Amniotic stem cell (primary cell): ENCODE data around the gene SLC48A1.
A peak's percentile ranks its signal among the peaks of the same experiment; 100 is the strongest.

Experiments used
- DNase-seq: peaks from one replicate; lab custom pipeline; 2025; lab: John Stamatoyannopoulos, UW

Gene SLC48A1

DNA sequence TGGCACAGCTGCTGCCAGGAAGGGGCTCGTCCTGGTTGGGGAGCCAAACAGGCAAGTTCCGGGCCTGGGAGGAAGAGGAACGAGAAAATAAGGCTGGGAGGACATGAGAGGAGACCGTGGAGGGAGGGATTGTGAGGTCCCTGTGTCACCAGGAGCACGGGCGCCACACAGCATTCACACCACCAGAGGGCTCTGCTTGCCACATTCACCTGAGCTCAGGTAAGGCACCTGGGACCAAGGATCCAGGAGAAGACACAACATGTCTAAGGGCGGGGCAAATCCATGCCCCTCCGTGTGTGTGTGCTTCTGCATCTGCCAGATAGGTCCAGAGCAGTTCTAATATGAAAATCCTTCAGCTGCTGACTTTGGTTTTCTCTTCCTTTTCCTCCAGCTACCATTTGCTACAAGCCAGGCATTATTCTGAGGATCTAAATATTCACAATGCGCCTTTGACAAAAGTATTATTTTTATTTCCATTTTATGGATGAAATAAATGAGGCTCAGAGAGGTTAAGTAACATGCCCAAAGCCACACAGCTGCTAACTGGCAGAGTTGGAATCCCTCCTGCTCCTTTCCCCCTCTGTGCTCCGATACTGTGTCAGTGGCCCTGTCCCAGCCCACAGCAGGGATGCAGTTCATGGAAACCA is 28.9 kb upstream of the SLC48A1 start:
- DNase-seq = no peak

- no peak for DNase-seq
Observed at GRCh38 chr12:47744778-47745436, 28.1 kb upstream of the SLC48A1 start.

GRCh38 chr12:47745485-47746041 is 27.5 kb upstream of the SLC48A1 start:
- DNase-seq = no peak

DNA sequence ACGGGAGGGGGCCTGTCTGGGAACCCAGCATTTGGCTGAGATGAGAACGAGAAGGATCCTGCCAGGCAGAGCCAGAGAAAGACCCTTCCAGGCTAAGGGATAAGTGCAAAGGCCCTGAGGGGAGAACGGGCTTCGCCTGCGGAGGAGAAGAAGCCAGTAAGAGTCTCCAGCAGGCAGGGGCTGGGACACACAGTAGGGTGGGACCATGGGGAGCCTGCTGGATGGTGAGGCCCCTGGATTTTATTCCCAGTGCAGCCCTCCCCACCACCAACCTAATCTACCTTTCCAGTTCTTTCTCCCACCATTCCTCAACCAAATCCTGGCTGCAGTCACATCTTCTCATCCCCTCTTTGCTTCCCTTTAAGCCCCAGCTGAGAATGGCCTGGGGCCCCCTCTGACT is 27.0 kb upstream of the SLC48A1 start:
- no peak for DNase-seq

- DNase-seq = no peak
Observed at GRCh38 chr12:47746523-47746922, 26.5 kb upstream of the SLC48A1 start.

DNA sequence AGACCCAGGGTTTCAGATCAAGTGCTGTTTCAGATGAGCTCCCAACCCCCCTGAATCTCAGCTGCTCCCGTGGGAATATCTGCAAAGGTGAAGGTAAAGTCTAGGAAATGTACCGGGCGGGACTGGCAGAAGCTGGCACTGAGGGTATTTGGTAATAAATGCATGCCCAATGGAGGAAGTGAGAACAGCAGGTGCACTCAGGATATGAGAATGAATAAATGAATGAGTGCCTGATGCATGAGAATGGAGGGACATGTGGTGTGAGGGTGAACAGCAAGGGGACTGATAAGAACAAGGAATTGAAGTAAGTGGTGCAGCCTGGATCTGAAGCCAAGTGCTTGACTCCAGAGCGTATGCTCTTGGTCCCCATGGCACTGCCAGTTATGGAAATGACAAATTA is 25.9 kb upstream of the SLC48A1 start:
- DNase-seq = no peak

DNA sequence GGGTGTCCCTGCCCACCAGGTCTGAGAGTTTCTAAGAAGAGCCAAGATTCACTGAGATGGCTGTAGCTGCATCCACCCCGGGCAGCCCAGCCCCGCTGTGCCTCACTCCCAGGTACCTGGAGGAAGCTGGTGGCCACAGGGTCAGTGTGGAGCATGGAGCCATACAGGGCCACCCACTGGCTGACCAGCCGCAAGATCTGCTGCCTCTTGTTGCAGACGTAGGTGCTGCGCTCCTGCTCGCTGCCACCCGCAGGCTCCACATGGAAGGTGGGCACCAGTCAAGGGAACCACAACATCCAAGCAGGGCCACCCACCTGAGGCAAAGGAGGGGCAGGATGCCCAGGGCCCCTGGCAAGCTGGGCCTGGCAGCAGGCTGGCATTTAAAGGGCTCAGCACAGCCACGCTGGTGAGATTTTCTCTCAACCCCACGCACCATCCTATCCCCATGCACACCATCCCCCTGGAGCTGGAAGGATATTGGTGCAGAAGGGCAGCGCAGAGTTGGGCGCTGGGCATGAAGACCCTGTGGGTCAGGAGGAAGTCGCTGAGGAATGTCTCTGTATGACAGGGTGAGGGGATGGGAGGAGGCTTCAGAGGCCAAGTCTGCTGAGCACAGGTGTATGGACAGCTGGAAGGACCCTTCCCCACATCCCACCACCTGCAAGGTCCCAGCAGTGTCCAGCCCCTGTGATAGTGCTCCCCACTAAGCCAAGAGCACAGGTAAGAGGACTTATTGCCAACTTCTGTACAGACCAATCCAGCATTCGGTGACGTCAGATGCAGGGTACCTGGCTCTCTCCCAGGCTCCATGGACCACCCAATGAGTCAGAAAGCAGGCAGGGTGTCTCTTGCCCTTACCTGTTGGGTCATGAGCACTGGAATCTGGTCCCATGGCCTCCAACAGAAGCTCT is 25.2 kb upstream of the SLC48A1 start:
- no peak for DNase-seq

DNA sequence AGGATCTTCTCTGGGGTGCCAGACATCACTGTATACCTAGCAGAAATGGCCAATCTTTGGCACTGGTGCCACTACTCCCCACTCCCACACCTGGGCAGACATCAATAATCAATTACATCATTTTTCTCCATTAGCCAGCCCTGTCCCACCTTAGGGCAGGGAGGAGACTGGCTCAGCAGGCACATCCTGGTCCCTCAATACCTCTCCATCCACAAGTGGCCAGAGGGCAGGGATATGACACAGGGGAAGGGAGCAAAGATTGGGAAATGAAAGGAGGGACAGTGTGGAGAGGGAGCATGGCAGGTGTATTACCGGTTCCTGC is 24.6 kb upstream of the SLC48A1 start:
- DNase-seq = no peak

GRCh38 chr12:47748899-47749298 is 24.1 kb upstream of the SLC48A1 start:
- no peak for DNase-seq

DNA sequence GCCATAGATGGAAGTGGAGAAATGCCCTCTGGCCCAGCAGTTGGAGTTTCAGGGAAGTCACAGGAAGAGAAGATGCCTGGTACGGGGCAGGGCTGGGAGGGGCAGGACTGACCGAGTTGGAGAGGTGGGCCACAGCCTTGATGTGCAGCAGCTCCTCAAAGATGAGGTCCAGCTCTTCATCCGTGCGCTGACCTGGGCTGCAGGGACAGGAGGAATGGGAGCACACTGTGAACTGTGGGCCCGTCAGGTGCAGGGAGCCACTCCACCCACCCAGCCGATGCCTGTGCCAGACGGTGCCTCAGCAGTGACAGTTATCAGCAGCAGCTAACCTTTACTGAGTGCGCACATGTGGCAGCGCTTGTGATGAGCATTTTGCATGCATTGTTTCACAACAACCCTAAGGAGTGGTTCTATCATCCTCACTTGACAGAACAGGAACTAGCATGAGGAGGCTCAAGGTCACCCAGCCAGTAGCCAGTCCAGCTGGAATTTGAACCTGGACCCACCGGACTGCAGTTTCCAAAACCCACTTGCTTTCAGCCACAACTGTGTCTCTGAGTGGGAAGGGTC is 22.7 kb upstream of the SLC48A1 start:
- no peak for DNase-seq

GRCh38 chr12:47750916-47751470 is 22.0 kb upstream of the SLC48A1 start:
- no peak for DNase-seq

DNA sequence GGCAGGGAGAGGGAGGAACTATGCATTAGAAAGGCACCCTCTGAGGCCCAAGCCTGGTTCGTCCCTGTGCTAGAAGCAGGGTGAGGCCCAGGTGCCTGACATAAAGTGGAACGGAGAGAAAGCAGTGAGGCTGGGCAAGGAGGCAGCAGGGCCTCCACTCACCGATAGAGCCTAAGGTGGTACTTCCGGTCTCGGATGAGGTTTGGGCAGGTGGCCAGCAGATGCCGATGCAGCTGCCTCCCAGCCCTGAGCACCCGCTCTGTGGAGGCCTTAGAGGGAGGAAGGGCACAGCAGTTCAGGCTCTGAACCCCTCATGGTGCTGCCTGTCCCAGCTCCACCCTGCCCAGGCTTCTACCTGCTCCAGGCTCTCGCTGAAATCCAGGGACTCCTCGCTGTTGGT is 21.5 kb upstream of the SLC48A1 start:
- DNase-seq = no peak

- no peak for DNase-seq
Observed at GRCh38 chr12:47752121-47752520, 20.9 kb upstream of the SLC48A1 start.

DNA sequence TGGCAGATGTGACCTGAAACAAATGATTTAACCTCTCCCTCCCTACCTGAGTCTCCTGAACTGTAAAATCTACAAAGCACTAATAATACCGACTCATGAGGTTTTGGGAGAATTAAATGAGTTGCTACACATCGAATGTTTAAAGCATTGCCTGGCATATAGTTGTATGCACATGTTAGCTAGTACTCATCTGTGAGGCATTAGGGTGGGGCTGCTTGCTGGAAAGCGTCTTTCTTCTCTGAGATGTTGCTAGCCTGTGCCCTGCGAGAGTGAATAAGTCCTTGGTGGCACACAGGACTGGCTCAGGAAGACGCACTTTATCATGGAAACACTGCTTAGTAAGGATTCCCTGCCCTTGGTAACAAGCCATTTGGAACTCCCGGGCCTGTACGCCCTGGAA is 20.5 kb upstream of the SLC48A1 start:
- peak; percentile 57 for DNase-seq

GRCh38 chr12:47753021-47754001 is 19.7 kb upstream of the SLC48A1 start:
- DNase-seq = no peak

- no peak for DNase-seq
Observed at GRCh38 chr12:47754126-47754525, 18.9 kb upstream of the SLC48A1 start.

DNA sequence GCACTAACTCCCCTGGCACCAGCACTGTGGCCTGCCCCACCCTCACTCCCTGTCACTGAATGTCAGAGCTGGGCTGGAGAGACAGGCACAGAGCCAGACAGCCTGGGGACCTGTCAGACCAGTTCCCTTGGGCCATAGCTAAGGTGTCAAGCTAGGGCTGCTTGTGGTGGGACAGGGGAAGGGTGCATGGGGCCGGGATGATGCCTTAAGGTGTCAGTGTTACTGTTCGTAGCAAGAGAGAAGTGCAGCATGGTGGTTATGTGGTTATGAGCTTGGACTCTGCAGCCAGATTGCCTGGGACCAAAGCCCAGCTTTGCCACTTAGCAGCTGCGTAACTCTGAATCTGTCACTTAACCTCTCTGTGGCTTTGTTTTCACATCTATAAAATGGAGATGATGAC is 18.2 kb upstream of the SLC48A1 start:
- no peak for DNase-seq

DNA sequence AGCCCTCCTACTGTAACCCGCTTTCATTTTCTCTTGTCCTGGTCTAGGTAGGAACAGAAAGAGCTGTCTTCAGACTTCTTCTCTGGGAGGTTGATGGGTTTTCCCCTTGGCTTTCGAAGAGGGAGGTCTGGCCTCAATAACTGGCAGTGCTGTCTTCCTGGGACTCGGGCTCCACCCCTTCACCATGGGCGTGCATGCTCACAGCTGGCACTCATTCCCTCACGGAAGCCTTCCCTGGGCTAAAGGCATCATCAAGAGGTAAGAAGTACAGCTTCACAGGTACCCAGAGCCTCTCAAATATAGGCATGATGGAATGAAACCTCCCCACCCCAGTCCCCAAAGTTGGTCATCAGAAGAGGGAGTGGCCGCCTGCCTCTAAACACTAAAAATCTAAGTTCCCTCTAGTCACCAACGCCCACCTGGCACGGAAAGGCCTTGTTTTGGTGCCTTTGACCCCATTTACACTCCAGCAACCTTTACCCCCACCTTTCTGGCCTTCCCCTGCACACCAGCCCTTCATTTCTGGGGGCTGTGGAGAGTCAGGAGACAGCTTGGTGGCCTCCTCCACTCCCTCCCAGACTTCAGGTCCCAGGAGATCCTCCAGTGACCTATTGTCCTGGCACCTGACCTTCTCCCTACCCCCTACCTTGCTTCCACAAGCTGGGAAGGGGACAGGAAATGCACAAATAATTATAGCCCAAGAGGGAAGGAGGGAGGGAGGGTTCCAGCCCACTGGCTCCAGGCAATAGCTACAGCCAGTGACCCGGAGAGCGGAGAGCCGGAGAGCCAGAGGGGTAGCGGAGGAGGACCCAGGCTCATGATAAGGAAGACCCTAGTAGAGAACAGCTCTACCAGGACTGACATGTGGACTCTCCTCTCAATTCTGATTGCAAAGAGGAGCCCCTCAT is 17.1 kb upstream of the SLC48A1 start:
- DNase-seq = no peak

- DNase-seq = no peak
Observed at GRCh38 chr12:47757364-47757839, 15.6 kb upstream of the SLC48A1 start.
